Mucosa of gallbladder (tissue), 1 donor: ENCODE data around the gene HNRNPAB. TPM values are rescaled to one million over a fixed set of nuclear protein-coding genes. Genes with fewer than 3 reads are reported as not detected.
"Not testable (repeated sequence)": the region's sequence is repeated elsewhere in the genome, so short reads cannot be mapped to it uniquely, and the experiment has no call there.

ENCODE experiments used
- DNase-seq: peaks from one replicate; pipeline ENCODE4 v3.0.0-alpha.2; 2020; ENCODE audit warnings: low spot score
- total RNA-seq: library from RNA; stranded (reverse); gene quantifications from one replicate; pipeline ENCODE4 v1.2.1, GENCODE V29; 2021
- donor health status: DM: no; HTN: no; CAD: no.

Gene HNRNPAB
- total RNA-seq, 1 donor from 2014 or later, result 110 TPM

DNA sequence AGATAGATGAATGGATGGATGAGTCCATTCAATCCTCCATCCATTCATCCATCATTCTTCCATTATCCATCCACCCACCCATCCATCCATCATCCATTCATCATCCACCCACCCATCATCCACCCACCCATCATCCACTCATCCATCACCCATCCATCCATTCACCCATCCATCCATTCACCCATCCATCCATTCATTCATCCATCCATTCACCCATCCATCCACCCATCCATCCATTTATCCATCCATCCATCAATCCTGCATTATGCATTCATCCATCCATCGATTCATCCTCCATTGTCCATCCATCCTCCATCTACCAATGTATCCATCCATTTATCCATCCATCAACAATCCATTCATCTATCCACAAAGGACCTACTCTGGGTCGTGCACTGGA, 41.1 kb downstream of the HNRNPAB start:
- DNase-seq, result no peak

DNA sequence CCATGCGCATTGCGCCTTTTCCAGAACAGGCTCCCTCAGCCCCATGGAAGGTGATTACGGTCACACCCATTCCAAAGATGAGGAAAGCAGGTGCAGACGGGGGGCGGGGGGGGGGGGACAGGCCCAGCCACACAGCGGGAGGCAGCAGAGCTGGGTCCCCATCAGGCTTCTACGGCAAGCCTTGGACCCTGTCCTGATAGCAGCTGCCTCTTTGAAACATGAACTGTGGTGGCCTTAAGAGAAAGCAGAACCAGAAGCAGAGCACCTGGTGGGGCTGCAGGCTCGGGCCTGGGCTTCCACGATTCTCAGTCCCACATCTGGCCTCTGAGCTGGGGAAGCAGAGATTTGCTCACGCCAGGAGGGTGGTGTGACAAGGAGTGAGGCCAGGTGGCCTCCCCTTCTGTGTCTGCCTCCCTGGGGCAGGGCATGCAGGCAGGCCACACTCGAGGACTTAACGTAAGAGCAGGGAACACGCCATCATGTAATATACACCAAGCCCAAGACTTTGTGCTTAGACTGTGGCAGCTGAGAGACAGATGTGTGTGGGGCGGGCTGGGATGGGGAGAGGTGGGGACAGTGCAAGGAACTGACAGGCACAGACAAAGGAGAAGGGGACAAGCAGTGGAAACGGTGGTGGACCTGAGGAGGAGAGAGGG, 42.4 kb downstream of the HNRNPAB start:
- no peak for DNase-seq

DNA sequence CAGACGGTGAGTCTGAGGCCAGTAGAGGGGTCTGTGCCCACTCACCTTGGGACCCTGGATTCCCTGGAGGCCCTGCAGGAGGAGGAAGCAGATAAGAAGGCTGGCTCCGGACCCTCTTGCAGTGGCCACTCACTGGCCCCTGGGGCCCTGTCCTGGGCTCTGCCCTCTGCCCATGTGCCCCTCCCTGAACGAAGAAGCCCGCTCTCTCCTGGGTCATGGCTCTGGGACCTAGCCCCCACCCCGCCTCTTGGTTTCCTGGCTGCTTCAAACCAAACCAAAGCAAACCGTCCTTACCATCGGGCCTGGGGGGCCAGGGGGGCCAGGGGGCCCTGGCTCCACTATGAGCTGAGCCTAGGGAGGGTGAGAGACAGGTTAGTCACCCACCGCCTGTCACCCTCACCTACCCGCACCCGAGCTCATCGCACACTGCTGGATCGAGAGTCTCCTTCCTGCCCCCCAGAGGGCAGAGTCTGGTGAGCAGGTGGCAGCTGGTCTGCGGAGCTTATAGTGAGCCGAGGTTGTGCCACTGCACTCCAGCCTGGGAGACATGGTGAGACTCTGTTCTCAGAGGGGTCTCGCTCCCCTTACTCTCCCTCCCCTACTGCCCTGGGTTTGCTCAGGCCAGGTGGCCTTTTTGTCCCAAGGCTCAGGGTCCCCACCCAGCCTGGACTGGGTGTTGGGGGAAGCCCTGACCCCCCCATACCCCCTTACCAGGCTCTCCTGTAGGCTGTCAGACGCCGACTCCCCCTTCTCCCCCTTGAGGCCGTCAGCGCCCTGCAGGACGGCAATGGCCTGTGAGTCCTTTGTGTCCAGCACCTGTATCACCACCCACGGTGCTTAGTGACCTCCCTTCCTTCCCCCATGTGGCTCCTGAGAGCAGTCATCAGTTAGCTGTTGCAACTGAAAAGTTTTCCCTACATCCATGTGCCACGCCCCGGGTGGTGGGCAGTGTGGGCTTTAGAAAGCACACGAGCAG, 43.4 kb downstream of the HNRNPAB start:
- no peak for DNase-seq

DNA sequence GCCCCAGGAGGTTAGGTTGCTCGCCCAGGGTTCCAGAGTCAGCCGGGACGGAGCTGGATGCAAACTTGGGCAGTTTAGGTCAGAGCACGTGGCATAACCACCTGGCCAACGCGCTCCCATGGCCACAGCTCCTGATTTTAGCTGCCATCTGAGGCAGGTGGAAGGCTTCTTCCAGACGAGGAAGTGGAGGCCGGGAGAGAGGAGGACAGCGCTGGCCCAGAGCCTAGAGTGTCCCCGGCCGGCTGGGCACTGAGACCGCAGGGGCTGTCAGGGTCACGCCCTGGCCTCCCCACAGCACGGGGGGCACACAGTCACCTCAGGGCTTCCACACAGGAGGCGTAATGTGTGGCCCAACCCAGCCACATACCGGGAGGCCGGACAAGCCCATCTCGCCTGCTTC, 44.4 kb downstream of the HNRNPAB start:
- no peak for DNase-seq

DNA sequence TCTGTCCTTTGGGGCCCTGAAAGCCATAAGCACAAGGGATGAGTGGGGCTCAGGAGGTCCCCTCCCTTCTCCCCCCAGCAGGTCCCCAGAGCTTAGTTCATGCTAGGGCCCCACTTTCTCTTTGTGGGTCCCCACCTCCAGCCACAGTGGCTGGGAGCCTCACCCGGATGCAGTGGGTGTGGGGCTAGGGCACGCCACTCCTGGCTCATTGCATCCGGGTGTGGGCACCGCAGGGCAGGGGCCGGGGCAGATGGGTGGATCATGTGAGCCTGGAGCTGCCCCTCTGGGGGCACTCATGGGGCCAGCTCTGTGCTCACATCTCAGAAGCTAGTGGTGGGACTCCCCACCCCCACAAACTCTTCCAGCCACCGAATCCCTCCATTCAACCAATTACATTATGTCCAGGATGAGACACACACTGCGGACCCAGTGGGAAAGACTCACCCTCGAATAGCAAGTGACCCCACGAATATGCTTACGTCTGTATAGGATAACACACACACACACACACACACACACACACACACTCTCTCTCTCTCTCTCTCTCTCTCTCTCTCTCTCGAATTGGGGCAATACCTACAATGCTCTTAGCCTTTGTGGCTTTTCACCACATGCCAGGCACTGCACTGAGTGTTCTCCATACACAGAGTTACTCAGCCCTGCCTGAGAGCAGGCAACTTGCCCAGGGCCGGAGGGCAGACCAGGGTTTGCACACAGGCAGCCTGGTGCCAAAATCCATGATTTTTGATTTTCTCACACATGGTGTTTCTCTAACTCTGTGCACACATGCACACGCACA, 45.1 kb downstream of the HNRNPAB start:
- DNase-seq, result no peak

DNA sequence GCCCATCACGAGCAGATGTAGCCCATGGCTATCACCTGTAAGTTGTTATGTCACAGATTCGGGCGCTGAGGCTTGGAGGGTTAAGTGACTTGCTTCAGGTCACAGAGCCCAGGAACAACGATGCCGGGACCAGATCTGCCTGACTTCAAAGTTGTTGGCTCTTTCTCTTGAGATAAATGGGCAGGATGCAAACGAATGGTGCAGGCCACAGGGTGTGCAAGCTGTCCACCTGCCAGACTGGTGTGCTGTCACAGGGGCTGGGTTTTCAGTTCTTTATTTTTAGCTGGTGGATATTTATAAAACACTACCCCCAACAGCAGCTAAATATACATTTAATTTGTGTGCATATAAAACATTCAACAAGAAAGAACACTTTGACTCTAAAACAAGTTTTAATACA, 45.9 kb downstream of the HNRNPAB start:
- no peak for DNase-seq

DNA sequence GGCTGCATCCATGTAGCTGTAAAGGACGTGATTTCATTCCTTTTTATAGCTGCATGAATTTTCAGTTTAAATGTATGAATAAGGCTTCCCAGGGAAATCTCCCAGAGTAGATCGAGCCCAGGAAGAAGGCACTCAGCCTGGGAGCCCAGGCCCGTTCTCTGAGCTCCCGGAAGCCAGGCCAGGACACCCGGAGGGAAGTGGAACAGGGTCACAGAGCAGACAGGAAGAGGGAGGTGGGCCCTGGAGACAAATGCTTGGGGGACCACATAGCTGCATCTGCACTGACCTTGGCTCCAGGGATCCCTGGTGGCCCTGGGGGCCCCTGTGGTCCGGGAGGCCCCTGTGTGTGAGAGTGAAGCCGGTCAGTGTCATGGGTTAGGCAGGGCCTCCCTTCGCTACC, 47.9 kb downstream of the HNRNPAB start:
- DNase-seq, result no peak

DNA sequence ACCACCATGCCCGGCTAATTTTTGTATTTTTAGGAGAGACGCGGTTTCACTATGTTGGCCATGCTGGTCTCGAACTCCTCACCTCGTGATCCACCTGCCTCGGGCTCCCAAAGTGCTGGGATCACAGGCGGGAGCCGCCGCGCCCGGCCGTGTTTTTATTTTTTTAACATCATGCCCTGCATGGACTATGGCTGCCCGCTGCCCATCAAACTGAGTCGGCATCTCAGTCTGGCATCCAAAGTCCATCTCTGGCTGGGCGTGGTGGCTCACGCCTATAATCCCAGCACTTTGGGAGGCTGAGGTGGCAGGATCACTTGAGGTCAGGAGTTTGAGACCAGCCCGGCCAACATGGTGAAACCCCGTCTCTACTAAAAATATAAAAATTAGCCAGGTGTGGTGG, 49.3 kb downstream of the HNRNPAB start:
- not testable (repeated sequence) for DNase-seq

DNA sequence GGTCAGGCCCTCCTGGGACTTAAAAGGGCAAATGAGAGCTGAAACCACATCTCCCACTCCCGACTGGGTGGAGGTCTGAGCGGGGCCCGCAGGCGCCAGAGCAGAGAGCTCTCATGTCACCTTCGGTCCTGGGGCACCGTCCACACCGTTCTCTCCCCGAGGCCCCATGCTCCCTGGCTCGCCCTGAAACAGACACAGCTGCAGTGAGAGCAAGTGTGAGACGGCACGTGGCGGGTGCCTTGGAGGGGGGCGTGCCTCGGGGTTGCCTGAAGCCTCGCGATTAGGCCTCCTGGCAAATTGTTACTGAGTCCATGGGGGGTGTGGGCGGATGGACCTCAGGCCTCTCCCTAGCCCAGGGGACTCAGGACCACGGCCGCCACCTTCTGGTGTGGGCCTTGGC, 52.4 kb downstream of the HNRNPAB start:
- no peak for DNase-seq

DNA sequence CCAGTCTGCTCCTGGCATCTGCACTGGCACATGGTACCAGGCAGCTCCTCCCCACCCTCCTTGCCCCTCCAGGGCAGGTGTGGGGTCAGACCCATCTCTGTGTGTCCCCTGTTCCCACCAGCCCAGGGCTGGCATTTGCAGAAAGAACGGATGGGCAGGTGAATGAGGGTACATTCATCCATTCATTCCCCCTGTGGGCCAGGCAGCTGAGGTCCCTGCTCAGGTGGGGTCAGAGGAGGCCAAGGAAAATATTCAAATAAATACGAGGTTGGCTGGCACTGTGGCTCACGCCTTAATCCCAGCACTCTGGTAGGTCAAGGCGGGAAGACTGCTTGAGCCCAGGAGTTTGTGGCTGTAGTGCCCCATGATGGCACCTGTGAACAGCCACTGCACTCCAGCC, 53.3 kb downstream of the HNRNPAB start:
- DNase-seq, result no peak

DNA sequence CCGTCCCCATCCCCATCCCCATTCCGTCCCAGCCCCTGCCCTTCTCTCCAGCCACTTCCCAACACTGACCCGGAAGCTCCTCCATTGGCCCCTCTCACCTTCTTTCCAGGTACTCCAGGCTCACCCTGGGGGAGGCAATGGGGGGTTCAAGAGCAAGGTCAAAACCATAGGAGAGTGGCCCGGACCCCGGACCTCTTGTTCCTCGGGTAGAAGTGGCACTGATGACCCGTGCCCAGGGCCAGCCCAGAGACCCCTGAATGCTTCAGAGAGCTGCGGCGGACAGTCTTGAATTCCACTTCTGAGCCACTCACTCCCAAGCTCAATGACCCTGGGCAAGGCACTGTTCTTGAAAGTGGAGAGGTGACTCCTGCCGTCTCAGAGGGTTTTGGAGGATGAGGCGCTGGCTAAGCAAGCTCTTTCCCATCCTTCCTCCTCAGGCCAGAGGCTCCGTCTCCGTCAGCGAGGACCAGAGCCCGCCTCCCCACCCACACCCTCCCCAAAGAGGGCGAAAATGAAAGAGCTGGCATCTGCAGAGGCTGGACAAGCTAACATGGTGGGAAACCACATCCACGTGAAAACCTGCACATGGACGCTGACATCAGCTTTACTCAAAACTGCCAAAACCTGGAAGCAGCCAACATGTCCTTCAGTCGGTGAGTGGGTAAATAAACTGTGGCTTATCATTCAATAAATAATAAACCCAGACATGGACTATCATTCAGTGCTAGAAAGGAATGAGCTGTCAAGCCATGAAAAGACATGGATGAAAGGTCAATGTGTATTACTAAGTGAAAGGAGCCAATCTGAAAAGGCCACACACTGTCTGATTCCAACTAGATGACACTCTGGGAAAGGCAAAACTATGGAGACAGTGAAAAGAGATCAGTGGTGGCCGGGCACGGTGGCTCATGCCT, 55.5 kb downstream of the HNRNPAB start:
- DNase-seq, result no peak

Other genes starting within 250 kb of the HNRNPAB start
- not detected for gene PROP1, start 208.3 kb upstream of the HNRNPAB start, total RNA-seq
- 1.2 TPM for gene N4BP3, start 91.0 kb upstream of the HNRNPAB start, total RNA-seq
- gene RMND5B, start 73.5 kb upstream of the HNRNPAB start, total RNA-seq, result 43.7 TPM
- 69.4 TPM for gene NHP2, start 50.6 kb upstream of the HNRNPAB start, total RNA-seq
- gene GMCL2, start 17.2 kb upstream of the HNRNPAB start, total RNA-seq, result not detected
- 95.4 TPM for gene PHYKPL, start 28.3 kb downstream of the HNRNPAB start, total RNA-seq